ENCODE data around the gene APOBEC2.

APOBEC2 gene

DNA sequence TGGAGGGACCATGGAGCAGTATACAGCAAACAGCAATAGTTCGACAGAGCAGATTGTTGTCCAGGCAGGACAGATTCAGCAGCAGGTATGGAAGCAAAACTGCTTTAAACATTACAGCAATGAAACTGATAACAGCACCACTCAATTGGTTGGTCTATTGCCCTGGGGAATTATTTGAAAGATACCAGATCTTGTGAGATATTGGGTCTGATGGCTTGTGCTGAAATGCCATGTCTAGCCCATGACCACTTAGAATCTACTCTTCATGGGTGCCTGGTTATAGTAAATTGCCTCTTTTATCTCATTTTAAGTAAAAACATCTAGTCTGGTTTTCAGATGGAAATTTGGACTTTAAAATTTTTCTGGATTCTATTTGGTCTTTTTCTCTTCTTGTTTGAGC lies 26.1 kb downstream of the APOBEC2 start:
- DNase-seq (ENCODE audit: insufficient read length, low spot score) (no peak), FAIRE-seq (no peak)

DNA sequence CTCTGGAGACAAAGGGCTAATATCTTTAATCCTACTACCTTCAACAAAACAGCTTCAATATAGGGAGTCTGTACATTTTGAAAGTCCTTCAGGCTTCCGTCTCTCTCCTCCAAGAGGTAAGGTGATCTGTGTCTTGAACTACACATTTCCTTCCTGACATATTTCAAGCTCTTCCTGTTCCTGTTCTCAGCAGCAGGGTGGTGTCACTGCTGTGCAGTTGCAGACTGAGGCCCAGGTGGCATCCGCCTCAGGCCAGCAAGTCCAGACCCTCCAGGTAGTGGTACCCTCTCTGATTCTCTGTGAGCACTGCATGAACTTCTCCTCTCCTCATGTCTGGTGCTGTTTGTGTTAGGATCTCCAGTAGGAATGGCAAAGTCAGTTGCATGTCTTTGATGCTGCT lies 27.6 kb downstream of the APOBEC2 start:
- no peak for FAIRE-seq
- no peak for DNase-seq (ENCODE audit: insufficient read length, low spot score)

DNA sequence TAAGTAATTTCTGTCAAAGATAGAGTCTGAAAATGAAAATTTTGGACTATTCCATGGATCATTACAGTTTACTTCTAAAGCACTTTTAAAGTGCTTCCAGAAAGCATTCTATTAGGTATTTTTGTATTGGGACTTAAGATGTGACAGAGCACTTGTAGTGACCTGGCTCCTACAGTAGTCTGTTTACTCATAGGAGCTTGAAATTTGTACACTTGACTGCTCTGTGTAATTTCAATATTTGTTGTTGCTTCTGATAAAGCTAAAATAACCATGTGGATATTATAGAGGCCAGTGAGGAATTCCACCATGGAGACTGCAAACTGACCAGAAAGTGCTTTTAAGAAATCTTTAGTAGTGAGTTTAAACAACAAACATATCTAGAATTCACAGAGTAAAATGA lies 30.1 kb downstream of the APOBEC2 start:
- no peak for DNase-seq (ENCODE audit: insufficient read length, low spot score)
- no peak for FAIRE-seq

GRCh38 chr6:41085182-41085581 lies 32.2 kb downstream of the APOBEC2 start:
- no peak for FAIRE-seq
- DNase-seq (ENCODE audit: insufficient read length, low spot score) = no peak

DNA sequence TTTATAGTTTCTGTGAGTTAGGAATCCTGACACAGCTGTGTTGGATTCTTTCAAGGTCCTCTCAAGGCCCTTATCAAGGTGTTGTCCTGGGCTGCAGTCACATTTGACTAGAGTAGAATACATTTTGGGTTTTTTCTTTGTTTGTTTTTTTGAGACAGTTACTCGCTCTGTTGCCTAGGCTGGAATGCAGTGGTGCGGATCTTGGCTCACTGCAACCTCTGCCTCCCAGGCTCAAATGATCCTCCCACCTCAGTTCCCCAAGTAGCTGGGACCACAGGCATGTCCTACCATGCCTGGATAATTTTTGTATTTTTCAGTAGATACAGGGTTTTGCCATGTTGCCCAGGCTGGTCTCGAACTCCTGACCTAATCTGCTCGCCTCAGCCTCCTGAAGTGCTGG lies 35.4 kb downstream of the APOBEC2 start:
- DNase-seq (ENCODE audit: insufficient read length, low spot score) (no peak), FAIRE-seq (no peak)

DNA sequence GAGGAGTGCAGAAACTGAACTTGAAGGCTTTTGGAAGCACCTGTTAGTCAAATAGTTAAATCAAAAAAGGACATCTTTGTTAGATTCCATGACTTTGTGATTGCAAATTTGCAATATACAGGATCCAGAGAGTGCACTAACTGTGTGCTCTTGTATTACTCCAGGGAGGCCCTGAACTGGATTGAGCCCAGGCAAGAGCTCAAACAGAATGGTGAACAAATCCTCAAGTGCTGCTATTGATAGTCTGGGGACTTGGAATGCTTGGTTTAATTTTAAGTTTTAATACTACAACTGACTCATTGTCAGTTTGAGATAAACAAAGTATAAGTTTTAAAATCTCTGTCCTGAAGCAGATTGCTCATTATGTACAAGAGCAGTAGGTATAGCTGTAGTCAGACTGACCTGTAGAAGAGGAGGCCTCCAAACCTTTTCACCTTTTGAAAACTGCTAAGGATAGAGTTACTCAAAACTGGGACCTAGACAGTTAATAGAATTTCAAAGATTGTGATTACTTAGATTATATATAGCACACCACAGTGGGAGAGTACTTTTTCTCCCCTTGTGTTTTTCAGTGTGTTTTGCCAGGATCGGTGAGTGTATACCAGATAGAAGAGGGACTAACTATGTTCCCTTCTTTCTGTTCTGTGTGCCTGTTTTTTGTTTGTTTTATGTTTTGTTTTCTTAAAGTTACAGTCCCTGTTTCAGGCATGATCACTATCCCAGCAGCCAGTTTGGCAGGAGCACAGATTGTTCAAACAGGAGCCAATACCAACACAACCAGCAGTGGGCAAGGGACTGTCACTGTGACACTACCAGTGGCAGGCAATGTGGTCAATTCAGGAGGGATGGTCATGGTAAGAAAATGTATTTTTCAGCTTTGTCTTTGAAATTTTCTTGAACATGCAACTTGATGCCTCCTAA lies 38.1 kb downstream of the APOBEC2 start:
- peak; percentile 40 for FAIRE-seq

GRCh38 chr6:41092421-41093140 lies 39.6 kb downstream of the APOBEC2 start:
- DNase-seq (ENCODE audit: insufficient read length, low spot score) (peak; percentile 17), FAIRE-seq (no peak)

More for the DNA sequence above, 38.1 kb downstream of the APOBEC2 start:
- DNase-seq (ENCODE audit: insufficient read length, low spot score) = no peak

DNA sequence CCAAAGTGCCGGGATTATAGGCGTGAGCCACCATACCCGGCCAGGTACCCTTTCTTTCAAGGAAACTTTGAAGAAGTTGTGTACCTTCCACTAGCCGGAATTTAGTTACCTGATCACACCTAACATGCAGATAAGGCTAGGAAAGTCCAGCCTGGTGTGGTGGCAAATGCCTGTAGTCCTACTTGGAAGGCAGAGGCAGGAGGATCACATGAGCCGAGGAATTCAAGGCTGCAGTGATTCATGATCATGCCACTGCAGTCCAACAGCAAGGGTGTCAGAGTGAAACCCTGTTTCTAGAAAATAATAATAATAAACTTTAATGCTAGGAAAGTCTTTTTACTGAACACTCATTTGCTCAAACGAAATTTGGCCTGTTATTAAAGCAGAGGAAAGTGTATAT lies 40.7 kb downstream of the APOBEC2 start:
- DNase-seq (ENCODE audit: insufficient read length, low spot score) (no peak), FAIRE-seq (no peak)

- DNase-seq (ENCODE audit: insufficient read length, low spot score) = peak; percentile 31
- no peak for FAIRE-seq
Observed at GRCh38 chr6:41097467-41098090, 44.6 kb downstream of the APOBEC2 start.

DNA sequence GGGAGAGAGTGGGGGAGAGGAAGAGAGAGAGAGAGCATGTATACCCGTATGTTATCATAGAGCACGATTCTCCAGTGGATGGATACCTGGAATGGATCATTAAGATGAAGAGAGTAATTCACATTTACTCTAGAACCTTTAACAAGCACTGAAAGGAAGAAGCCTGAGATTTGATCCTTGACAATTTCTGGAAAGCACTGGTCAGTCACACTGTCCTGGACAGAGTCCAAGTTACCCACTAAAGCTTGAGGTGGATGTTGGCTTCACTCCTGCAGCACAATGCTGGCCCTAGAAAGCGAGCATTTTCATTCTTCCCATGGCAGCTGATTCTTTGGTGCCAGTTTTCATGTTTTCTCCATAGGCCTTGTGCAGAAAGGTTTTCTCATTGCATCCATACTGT lies 45.4 kb downstream of the APOBEC2 start:
- DNase-seq (ENCODE audit: insufficient read length, low spot score) (no peak), FAIRE-seq (no peak)

DNA sequence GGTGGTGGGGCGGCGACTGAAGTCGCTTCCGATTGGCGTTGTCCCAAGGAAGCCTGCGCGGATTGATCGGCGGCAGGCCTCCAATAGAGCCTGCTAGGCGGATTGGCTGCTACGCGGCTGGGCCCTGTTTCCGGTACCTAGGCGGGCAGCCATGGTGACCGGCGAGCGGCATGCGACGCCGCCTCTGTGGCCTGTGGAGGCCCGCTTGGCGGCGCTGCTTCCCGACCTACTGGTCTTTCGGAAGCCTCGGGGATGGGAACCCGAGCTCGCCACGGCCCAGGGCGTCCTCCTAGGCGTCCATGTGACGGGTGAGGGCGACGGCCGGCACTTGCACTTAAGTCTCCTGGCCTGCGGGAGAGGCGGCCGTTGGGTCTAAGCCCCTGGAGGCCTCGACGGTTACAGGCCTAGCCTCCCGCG lies 47.9 kb downstream of the APOBEC2 start:
- DNase-seq (ENCODE audit: insufficient read length, low spot score) = no peak
- no peak for FAIRE-seq

DNA sequence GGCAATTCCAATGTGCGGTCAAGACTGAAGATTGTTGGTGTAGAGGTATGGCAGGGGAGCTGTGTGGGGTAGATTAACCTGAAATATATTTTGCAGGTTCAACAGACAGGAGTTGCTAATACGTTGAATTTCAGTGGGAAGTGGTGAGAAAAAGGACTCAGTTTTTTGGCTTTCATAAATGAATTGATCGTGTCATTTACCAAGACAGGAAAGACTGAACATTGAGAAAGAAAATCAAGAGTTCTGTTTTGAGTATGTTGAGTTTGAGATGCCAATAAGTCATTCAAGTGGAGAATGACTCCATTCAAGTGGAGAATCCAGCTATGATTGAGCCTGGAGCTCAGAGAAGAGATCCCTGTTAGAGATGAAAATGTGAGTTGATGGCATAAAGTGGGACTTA lies 50.8 kb downstream of the APOBEC2 start:
- FAIRE-seq (no peak), DNase-seq (ENCODE audit: insufficient read length, low spot score) (no peak)

GRCh38 chr6:41111017-41111416 lies 58.0 kb downstream of the APOBEC2 start:
- FAIRE-seq = no peak
- no peak for DNase-seq (ENCODE audit: insufficient read length, low spot score)

Measured in HTR-8/SVneo (cell line).